ENCODE results near the gene MYNN.

- TF ChIP-seq POLR2AphosphoS5 (IDR thresholded peaks at IDR 0.05; ENCODE audit: insufficient read depth, low read depth, low read length), result no peak
- TF ChIP-seq, protein P1, sequence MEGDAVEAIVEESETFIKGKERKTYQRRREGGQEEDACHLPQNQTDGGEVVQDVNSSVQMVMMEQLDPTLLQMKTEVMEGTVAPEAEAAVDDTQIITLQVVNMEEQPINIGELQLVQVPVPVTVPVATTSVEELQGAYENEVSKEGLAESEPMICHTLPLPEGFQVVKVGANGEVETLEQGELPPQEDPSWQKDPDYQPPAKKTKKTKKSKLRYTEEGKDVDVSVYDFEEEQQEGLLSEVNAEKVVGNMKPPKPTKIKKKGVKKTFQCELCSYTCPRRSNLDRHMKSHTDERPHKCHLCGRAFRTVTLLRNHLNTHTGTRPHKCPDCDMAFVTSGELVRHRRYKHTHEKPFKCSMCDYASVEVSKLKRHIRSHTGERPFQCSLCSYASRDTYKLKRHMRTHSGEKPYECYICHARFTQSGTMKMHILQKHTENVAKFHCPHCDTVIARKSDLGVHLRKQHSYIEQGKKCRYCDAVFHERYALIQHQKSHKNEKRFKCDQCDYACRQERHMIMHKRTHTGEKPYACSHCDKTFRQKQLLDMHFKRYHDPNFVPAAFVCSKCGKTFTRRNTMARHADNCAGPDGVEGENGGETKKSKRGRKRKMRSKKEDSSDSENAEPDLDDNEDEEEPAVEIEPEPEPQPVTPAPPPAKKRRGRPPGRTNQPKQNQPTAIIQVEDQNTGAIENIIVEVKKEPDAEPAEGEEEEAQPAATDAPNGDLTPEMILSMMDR (IDR thresholded peaks at IDR 0.05; ENCODE audit: extremely low read depth in 1 of 2, insufficient read depth in 1 of 2, low read depth in 1 of 2, low read length in 2 of 2), result no peak
- TF ChIP-seq EZH2 (IDR thresholded peaks at IDR 0.05; ENCODE audit: borderline replicate concordance, low read depth, low read length, severe bottlenecking), result no peak
- TF ChIP-seq JUN (IDR thresholded peaks at IDR 0.05; ENCODE audit: borderline replicate concordance, insufficient read depth, insufficient read length, low read depth), result no peak
- no peak for TF ChIP-seq FOS (IDR thresholded peaks at IDR 0.05; ENCODE audit: borderline replicate concordance, insufficient read depth, low read length)
These were observed 26.3 kb upstream of the MYNN start for GRCh38 chr3:169746924-169747323.

Data from endothelial cell of umbilical vein (primary cell).